GM19043 (cell line): ENCODE measurements around the gene ROR1.

ENCODE experiments used
- ATAC-seq: cut with Tn5 transposase; IDR thresholded peaks from one replicate; pipeline ENCODE4 v1.9.1; 2021; ENCODE audit warnings: low read depth; ENCODE audit not compliant: unreplicated experiment

Gene ROR1

GRCh38 chr1:64041371-64042131 is 267.7 kb downstream of the ROR1 start:
- ATAC-seq = no peak

GRCh38 chr1:64042331-64043100 is 268.7 kb downstream of the ROR1 start:
- no peak for ATAC-seq

GRCh38 chr1:64043288-64043687 is 269.5 kb downstream of the ROR1 start:
- no peak for ATAC-seq

- no peak for ATAC-seq
These were observed 270.2 kb downstream of the ROR1 start for GRCh38 chr1:64043976-64044375.

GRCh38 chr1:64046243-64046642 is 272.4 kb downstream of the ROR1 start:
- no peak for ATAC-seq

DNA sequence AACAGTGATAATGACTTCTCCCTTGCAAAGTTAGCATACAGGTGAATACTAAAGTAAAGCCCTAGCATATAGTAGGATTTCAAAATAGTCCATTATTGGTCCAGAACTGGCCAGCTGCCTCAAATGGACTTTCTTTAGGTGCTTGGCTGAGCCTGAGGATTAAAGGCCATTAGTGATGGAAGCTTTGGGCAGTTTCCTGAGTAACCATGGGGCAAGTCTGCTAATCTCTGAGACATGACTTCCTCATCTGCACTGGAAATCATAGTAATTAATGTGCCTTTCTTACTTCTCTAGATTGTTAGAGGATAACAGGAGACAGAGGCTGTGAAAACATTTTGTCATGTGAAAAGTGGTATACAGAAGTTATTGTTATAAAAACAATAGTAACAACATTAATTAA is 273.1 kb downstream of the ROR1 start:
- ATAC-seq = no peak

- ATAC-seq = no peak
These were observed 273.8 kb downstream of the ROR1 start for GRCh38 chr1:64047549-64047996.

- ATAC-seq = no peak
These were observed 276.2 kb downstream of the ROR1 start for GRCh38 chr1:64049900-64050540.

- no peak for ATAC-seq
These were observed 276.8 kb downstream of the ROR1 start for GRCh38 chr1:64050601-64051000.

GRCh38 chr1:64051796-64052195 is 278.0 kb downstream of the ROR1 start:
- ATAC-seq = no peak

GRCh38 chr1:64052777-64053176 is 279.0 kb downstream of the ROR1 start:
- no peak for ATAC-seq

- ATAC-seq = no peak
These were observed 281.5 kb downstream of the ROR1 start for GRCh38 chr1:64055310-64055709.

DNA sequence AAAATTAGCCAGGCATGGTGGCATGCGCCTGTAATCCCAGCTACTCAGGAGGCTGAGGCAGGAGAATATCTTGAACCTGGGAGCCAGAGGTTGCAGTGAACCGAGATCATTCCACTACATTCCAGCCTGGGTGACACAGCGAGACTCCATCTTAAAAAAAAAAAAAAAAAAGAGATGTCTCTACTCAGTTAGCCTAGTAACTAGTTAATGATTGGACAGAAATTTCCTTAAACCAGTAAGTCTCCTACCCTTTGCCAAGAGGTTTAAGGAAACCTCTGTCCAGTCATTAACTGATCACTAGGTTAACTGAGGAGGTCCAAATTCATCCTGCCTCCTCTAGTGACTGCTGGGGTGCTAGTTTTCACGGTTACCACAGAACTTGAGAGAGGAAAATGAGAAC is 285.7 kb downstream of the ROR1 start:
- ATAC-seq = no peak

DNA sequence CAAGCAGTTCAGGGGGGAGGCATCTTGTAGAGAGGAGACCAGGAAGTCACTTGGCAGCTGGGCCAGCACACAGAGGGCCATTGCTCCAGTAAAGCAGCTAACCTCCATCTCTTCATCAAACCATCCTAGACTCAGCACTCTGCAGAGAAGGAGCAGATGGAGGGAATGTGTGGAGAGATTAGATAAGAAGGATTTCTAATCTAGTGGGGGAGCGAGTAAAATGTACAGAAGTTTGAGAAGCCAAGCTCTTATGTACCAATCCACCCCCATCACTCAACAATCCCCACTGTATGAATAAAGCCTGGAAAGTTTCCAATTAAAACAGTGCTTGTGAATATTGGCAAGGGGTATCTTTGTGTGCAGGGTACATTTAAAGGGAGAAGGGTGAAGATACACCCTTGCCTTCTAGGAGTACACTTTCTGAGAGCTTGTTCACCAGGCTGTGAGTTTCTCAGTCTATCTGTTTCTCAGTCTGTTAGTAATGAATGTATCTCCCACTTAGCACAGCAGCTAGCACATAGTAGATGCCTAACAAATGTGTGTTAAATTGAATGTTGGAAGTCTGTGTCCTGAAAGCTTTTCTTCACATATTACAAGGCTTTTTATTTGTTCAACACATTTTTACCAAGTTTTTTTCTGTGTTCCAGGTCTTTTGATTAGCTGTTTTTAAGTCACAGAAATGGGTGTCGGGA is 286.9 kb downstream of the ROR1 start:
- no peak for ATAC-seq

DNA sequence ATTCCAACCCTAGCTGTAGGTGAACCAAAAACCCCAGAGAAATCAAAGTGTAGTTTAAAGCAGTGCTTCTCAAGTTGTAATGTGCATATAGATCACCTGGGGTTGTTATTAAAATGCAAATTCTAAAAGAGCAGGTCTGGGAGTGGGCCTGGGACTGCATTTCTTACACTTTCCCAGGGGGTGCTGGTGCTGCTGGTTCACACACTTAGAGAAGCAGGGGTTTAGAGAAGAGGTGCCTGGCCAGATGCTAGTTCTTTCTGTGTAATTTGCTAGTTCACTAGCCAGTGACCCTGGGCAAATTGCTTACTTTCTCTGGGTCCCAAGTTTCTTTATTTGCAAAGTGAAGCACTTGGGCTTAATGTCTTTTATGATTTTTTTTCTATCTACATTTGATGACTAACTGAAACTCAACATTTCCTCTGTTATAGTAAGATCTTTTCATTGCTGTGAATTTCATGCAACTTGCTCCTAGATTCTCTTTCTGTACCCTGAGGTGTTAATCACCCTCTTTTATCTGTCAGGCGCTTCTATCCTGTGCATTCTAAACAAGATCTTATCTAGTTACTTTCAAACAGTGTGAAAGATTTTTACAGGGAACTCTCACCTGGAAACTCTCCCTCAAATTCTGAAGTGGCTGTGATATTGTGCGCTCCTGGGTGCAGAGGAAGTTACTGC is 287.8 kb downstream of the ROR1 start:
- ATAC-seq = no peak

GRCh38 chr1:64062529-64062928 is 288.7 kb downstream of the ROR1 start:
- no peak for ATAC-seq

DNA sequence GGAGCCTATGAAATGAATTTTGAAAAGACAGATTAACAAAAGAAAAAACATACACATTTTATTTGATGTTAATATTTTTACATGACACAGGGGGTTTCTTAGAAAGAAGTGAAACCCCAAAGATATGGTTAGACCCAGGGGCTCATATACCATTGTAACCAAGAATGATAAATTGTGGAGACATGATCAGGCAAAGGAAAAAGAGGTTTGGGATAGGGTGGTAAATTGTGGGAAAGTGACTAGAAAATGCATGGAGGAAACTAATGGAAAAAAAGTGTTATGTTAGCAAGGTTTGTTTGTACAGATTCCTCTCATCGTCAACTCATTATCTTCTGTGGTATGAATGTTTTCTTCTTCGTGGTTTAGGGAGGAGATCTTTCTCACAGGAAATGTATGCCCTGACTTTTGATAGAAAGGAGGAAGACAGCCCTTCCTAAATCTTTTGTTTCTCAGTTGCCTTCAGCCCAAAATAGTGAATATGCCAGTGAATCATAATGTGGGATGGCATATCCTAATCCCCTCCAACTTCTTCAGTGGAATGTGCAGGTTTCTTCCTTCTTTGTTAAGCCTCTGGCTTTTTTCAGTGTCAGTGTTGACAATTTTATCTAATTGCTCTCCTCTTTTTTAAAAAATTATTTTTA is 289.2 kb downstream of the ROR1 start:
- ATAC-seq = no peak

- no peak for ATAC-seq
These were observed 291.8 kb downstream of the ROR1 start for GRCh38 chr1:64065571-64065970.

- no peak for ATAC-seq
These were observed 298.4 kb downstream of the ROR1 start for GRCh38 chr1:64072089-64072793.
